H9 (cell line): Measurements from ENCODE around the gene WNT7B. TPM values are rescaled to one million over a fixed set of nuclear protein-coding genes. Genes with fewer than 3 reads are reported as not detected.
"Not testable (repeated sequence)": the region's sequence is repeated elsewhere in the genome, so short reads cannot be mapped to it uniquely, and the experiment has no call there.

ENCODE experiments used
- DNase-seq: peaks from one replicate; pipeline ENCODE4 v3.0.0-alpha.2; 2017
- H2AFZ ChIP-seq: one replicate; pipeline ENCODE4 v1.6.1; 2013; ENCODE audit warnings: mild to moderate bottlenecking, low read length, control low read depth, moderate library complexity
- H2AK5ac ChIP-seq: 2 replicates; pipeline ENCODE4 v1.6.1; 2013; ENCODE audit warnings: low read length, control low read depth, mixed read lengths; ENCODE audit not compliant: insufficient read length
- H2BK120ac ChIP-seq: one replicate; pipeline ENCODE4 v1.6.1; 2013; ENCODE audit warnings: low read depth, mild to moderate bottlenecking, low read length, control low read depth, inconsistent platforms; ENCODE audit not compliant: poor library complexity, severe bottlenecking
- H2BK12ac ChIP-seq: 2 replicates; pipeline ENCODE4 v1.6.1; 2013; ENCODE audit warnings: low read length, control low read depth, mixed read lengths, low read depth; ENCODE audit not compliant: insufficient read length
- H2BK15ac ChIP-seq: 2 replicates; pipeline ENCODE4 v1.6.1; 2013; ENCODE audit warnings: low read depth, low read length, control low read depth
- H2BK20ac ChIP-seq: one replicate; pipeline ENCODE4 v1.6.1; 2013; ENCODE audit warnings: low read depth, mild to moderate bottlenecking, low read length, control low read depth, inconsistent platforms; ENCODE audit not compliant: poor library complexity, severe bottlenecking
- H2BK5ac ChIP-seq: 2 replicates; pipeline ENCODE4 v1.6.1; 2013; ENCODE audit warnings: low read length, control low read depth, mixed read lengths; ENCODE audit not compliant: insufficient read length
- H3K14ac ChIP-seq: 2 replicates; pipeline ENCODE4 v1.6.1; 2013; ENCODE audit warnings: low read length, control low read depth; ENCODE audit not compliant: insufficient read depth
- H3K18ac ChIP-seq: 2 replicates; pipeline ENCODE4 v1.6.1; 2013; ENCODE audit warnings: low read depth, mild to moderate bottlenecking, mixed read lengths, low read length, control low read depth; ENCODE audit not compliant: insufficient read length
- H3K23ac ChIP-seq: 2 replicates; pipeline ENCODE4 v1.6.1; 2013; ENCODE audit warnings: low read length, control low read depth, mixed read lengths, low read depth; ENCODE audit not compliant: insufficient read length
- H3K23me2 ChIP-seq: 2 replicates; pipeline ENCODE4 v1.6.1; 2013; ENCODE audit warnings: low read depth, mild to moderate bottlenecking, mixed read lengths, low read length, control low read depth; ENCODE audit not compliant: insufficient read length, poor library complexity, severe bottlenecking
- H3K27ac ChIP-seq: 2 replicates; pipeline ENCODE4 v1.5.1; 2013; ENCODE audit warnings: low read length, control low read depth, mixed read lengths, low read depth; ENCODE audit not compliant: insufficient read length
- H3K27me3 ChIP-seq: 2 replicates; pipeline ENCODE4 v1.6.1; 2013; ENCODE audit warnings: low read length, control low read depth, inconsistent platforms; ENCODE audit not compliant: insufficient read depth
- H3K4ac ChIP-seq: 2 replicates; pipeline ENCODE4 v1.6.1; 2013; ENCODE audit warnings: low read depth, mild to moderate bottlenecking, control low read depth, inconsistent platforms, low read length, moderate library complexity
- H3K4me1 ChIP-seq: 2 replicates; pipeline ENCODE4 v1.6.1; 2013; ENCODE audit warnings: low read length, control low read depth, inconsistent platforms; ENCODE audit not compliant: insufficient read depth
- H3K4me2 ChIP-seq: 2 replicates; pipeline ENCODE4 v1.6.1; 2013; ENCODE audit warnings: low read length, control low read depth, mixed read lengths; ENCODE audit not compliant: insufficient read length, insufficient read depth
- H3K56ac ChIP-seq: 2 replicates; pipeline ENCODE4 v1.6.1; 2013; ENCODE audit warnings: low read depth, mild to moderate bottlenecking, mixed read lengths, low read length, control low read depth; ENCODE audit not compliant: insufficient read length
- H3K79me1 ChIP-seq: 2 replicates; pipeline ENCODE4 v1.6.1; 2013; ENCODE audit warnings: low read depth, mild to moderate bottlenecking, moderate library complexity, low read length, control low read depth, inconsistent platforms; ENCODE audit not compliant: insufficient read depth, poor library complexity, severe bottlenecking
- H3K79me2 ChIP-seq: 2 replicates; pipeline ENCODE4 v1.6.1; 2013; ENCODE audit warnings: low read length, control low read depth, inconsistent platforms; ENCODE audit not compliant: insufficient read depth
- H3K9ac ChIP-seq: 2 replicates; pipeline ENCODE4 v1.6.1; 2013; ENCODE audit warnings: low read length, control low read depth, mixed read lengths; ENCODE audit not compliant: insufficient read length; ENCODE audit errors: extremely low read depth
- H3K9me3 ChIP-seq: one replicate; pipeline ENCODE4 v1.6.1; 2013; ENCODE audit warnings: low read depth, low read length, inconsistent platforms; ENCODE audit not compliant: control insufficient read depth
- H3T11ph ChIP-seq: one replicate; pipeline ENCODE4 v1.6.1; 2013; ENCODE audit warnings: mild to moderate bottlenecking, low read length, control low read depth, inconsistent platforms
- H4K20me1 ChIP-seq: one replicate; pipeline ENCODE4 v1.6.1; 2013; ENCODE audit not compliant: control insufficient read depth, insufficient read length, insufficient read depth
- H4K5ac ChIP-seq: 2 replicates; pipeline ENCODE4 v1.6.1; 2013; ENCODE audit warnings: low read depth, mild to moderate bottlenecking, mixed read lengths, low read length, control low read depth; ENCODE audit not compliant: insufficient read length
- H4K8ac ChIP-seq: replicated peaks from 2 replicates; pipeline ENCODE4 v1.6.1; 2013; ENCODE audit warnings: low read length, control low read depth, mixed read lengths, low read depth; ENCODE audit not compliant: insufficient read length
- H4K91ac ChIP-seq: 2 replicates; pipeline ENCODE4 v1.6.1; 2013; ENCODE audit warnings: low read depth, mild to moderate bottlenecking, moderate library complexity, mixed read lengths, low read length, control low read depth; ENCODE audit not compliant: insufficient read length
- H3K27ac Mint-ChIP-seq, 3 experiments: 2 replicates in 2 of 3; 3 replicates in 1 of 3; pipeline ENCODE4 v1.8.0; 2020 to 2021; ENCODE audit warnings: mixed read lengths in 3 of 3, mild to moderate bottlenecking in 1 of 3, moderate library complexity in 1 of 3
- H3K27me3 Mint-ChIP-seq: 2 replicates; pipeline ENCODE4 v1.8.0; 2021; ENCODE audit warnings: low read depth, mild to moderate bottlenecking, moderate library complexity, mixed read lengths
- H3K36me3 Mint-ChIP-seq, 3 experiments: 2 replicates in 2 of 3; 3 replicates in 1 of 3; pipeline ENCODE4 v1.8.0; 2020 to 2021; ENCODE audit warnings: low read depth in 3 of 3, mixed read lengths in 3 of 3; ENCODE audit not compliant: insufficient read depth in 1 of 3
- H3K4me1 Mint-ChIP-seq, 2 experiments: 2 replicates each; pipeline ENCODE4 v1.8.0; 2020; ENCODE audit warnings: mixed read lengths in 2 of 2
- H3K4me3 Mint-ChIP-seq, 2 experiments: 2 replicates in 1 of 2; 3 replicates in 1 of 2; pipeline ENCODE4 v1.8.0; 2020 to 2021; ENCODE audit warnings: mild to moderate bottlenecking in 2 of 2, mixed read lengths in 2 of 2, moderate library complexity in 1 of 2
- H3K9me3 Mint-ChIP-seq, 2 experiments: 2 replicates in 1 of 2; 3 replicates in 1 of 2; pipeline ENCODE4 v1.8.0; 2020; ENCODE audit warnings: mild to moderate bottlenecking in 2 of 2, mixed read lengths in 2 of 2, moderate library complexity in 1 of 2
- WGBS: extraction: QIAGEN DNeasy Blood & Tissue Kit; methylation state at CpG from one replicate; pipeline ENCODE4 v1.1.7; 2013; ENCODE audit warnings: missing lambda C conversion rate, low lambda C conversion rate, mixed read lengths; ENCODE audit not compliant: insufficient read length; ENCODE audit errors: extremely low coverage; 5-methylcytosine and 5-hydroxymethylcytosine counted together
- total RNA-seq: library from RNA; stranded (reverse); gene quantifications from 2 replicates; pipeline ENCODE4 v1.2.1, GENCODE V29; 2021
- TF ChIP-seq, protein P1 (sequence below): fragments of 200-600 bp; sonication (generic); conservative IDR thresholded peaks from 3 replicates; pipeline ENCODE4 v1.8.0; 2021; ENCODE audit warnings: antibody characterized with exemption, mild to moderate bottlenecking

The WNT7B gene
- total RNA-seq, 1 experiment from 2014 or later, result 0.09 TPM

DNA sequence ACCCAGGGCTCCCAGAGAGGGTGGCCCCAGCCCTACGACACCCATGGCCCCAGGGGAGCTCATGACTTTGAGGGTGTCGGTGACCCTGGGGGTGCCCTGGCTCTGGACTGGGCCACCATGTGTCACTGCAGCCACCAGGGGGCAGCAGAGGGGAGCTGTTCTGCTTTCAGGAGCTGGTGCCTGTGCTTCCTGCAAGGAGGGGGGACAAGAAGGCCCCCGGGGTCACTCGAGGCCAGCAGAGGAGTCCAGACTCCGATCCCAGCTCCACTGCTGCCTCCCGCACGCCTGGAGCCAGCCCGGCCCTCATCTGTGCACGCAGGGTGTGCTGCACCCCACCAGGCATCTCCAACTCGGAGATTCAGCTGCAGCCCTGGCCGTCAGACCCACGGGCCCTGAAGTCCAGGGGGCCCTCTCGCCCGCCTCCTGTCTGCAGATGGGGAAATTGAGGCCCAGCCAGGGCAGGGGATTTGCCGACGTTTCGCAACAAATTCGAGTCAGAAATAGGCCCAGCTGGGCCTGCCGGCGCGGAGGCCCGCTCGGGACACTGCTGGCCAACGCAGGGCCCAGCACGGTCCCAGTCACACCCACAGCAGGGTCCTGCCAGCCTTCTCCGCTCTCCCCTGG, 29.5 kb upstream of the WNT7B start:
- H3T11ph ChIP-seq, result no peak overlapping the region
- no peak overlapping the region for H3K14ac ChIP-seq
- H2AFZ ChIP-seq, result no peak overlapping the region
- TF ChIP-seq, protein P1, sequence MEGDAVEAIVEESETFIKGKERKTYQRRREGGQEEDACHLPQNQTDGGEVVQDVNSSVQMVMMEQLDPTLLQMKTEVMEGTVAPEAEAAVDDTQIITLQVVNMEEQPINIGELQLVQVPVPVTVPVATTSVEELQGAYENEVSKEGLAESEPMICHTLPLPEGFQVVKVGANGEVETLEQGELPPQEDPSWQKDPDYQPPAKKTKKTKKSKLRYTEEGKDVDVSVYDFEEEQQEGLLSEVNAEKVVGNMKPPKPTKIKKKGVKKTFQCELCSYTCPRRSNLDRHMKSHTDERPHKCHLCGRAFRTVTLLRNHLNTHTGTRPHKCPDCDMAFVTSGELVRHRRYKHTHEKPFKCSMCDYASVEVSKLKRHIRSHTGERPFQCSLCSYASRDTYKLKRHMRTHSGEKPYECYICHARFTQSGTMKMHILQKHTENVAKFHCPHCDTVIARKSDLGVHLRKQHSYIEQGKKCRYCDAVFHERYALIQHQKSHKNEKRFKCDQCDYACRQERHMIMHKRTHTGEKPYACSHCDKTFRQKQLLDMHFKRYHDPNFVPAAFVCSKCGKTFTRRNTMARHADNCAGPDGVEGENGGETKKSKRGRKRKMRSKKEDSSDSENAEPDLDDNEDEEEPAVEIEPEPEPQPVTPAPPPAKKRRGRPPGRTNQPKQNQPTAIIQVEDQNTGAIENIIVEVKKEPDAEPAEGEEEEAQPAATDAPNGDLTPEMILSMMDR, result peak; percentile 97
- no peaks in the 10 kb centered on the region; a peak in 1 of 5 replicates for H3K9me3 Mint-ChIP-seq
- H3K18ac ChIP-seq, result no peak overlapping the region
- H3K4me2 ChIP-seq, result no peak overlapping the region
- peaks cover 6% of the 10 kb centered on the region; the same call in 1 of the 2 replicates for H3K27me3 Mint-ChIP-seq
- H3K4me3 Mint-ChIP-seq, result no peak overlapping the region
- H3K23ac ChIP-seq, result no peak overlapping the region
- H3K79me2 ChIP-seq, result no peaks in the 10 kb centered on the region
- H3K79me1 ChIP-seq, result no peaks in the 10 kb centered on the region
- no peak overlapping the region for H3K27ac ChIP-seq
- H2BK12ac ChIP-seq, result no peak overlapping the region
- H4K91ac ChIP-seq, result no peak overlapping the region
- H3K9me3 ChIP-seq, result no peaks in the 10 kb centered on the region
- no peak overlapping the region for H3K9ac ChIP-seq
- H3K4ac ChIP-seq, result no peak overlapping the region
- WGBS, result no CpG with 5 or more reads among the region's 26 CpGs
- H2BK120ac ChIP-seq, result no peak overlapping the region
- no peak overlapping the region for H3K27ac Mint-ChIP-seq
- H3K4me1 Mint-ChIP-seq, result peaks cover 2 to 7% of the 10 kb centered on the region in 2 experiments
- no peak overlapping the region for H2BK15ac ChIP-seq
- no peak overlapping the region for H3K56ac ChIP-seq
- no peaks in the 10 kb centered on the region for H3K27me3 ChIP-seq
- no peak overlapping the region for H2BK5ac ChIP-seq
- no peak overlapping the region for H4K5ac ChIP-seq
- no peaks in the 10 kb centered on the region for H3K23me2 ChIP-seq
- peak; percentile 87 for DNase-seq
- no peak overlapping the region for H2BK20ac ChIP-seq
- no peaks in the 10 kb centered on the region for H3K36me3 Mint-ChIP-seq
- no peaks in the 10 kb centered on the region for H3K4me1 ChIP-seq
- H4K8ac ChIP-seq, result no peak overlapping the region
- H2AK5ac ChIP-seq, result no peak overlapping the region
- H4K20me1 ChIP-seq, result no peaks in the 10 kb centered on the region

DNA sequence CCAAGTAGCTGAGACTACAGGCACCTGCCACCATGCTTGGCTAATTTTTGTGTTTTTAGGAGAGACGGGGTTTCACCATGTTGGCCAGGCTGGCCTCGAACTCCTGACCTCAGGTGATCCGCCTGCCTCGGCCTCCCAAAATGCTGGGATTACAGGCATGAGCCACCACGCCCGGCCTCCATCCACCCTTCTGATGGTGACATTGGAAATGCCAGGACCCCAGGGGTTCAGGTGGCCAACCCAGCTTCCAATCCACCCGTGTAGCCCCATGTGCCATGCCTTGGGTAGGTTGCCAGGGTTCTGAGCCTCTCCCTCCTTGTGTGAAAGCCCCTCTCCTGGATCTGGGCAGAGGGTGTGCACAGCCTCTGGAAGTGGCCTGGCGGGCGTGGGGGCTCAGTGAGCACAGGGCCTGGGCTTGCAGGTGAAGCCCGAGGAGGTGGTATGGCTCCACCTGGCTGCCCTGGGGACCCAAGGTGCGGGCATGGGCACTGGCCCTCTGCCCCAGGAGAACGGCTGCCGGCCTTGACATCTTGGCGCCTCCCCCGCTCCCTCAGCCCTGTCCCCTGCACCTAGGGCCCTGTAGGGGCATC, 28.2 kb upstream of the WNT7B start:
- not testable (repeated sequence) for H3K14ac ChIP-seq, H3K79me2 ChIP-seq, H3K9me3 Mint-ChIP-seq, H3K9me3 ChIP-seq, H3K4me2 ChIP-seq, H3K79me1 ChIP-seq, H3K4ac ChIP-seq, H3K18ac ChIP-seq, DNase-seq, H3K4me1 ChIP-seq, H4K20me1 ChIP-seq, H2BK120ac ChIP-seq, H3K27me3 ChIP-seq, H2AK5ac ChIP-seq, H3K4me1 Mint-ChIP-seq, H2BK15ac ChIP-seq, H3K9ac ChIP-seq, H3K27me3 Mint-ChIP-seq, H3K36me3 Mint-ChIP-seq, H3K23me2 ChIP-seq, H3K27ac ChIP-seq, H4K5ac ChIP-seq, H3K23ac ChIP-seq, H3K4me3 Mint-ChIP-seq, H2BK12ac ChIP-seq, H3K27ac Mint-ChIP-seq, H4K91ac ChIP-seq, H2BK20ac ChIP-seq, H3T11ph ChIP-seq, H3K56ac ChIP-seq, H2AFZ ChIP-seq, H4K8ac ChIP-seq, H2BK5ac ChIP-seq
- WGBS, result no CpG with 5 or more reads among the region's 15 CpGs
